Hepatic stellate cell (primary cell): ENCODE measurements around the gene EXT2.

Source experiments
- DNase-seq: peaks from one replicate; pipeline ENCODE4 v3.0.0; 2011; ENCODE audit warnings: low spot score

Gene EXT2

GRCh38 chr11:44205352-44205751, 109.9 kb downstream of the EXT2 start:
- DNase-seq = no peak

- DNase-seq = no peak
Observed at GRCh38 chr11:44205836-44206235, 110.4 kb downstream of the EXT2 start.

- no peak for DNase-seq
Observed at GRCh38 chr11:44207292-44207691, 111.8 kb downstream of the EXT2 start.

GRCh38 chr11:44208976-44209603, 113.6 kb downstream of the EXT2 start:
- peak; percentile 39 for DNase-seq

GRCh38 chr11:44212128-44212527, 116.7 kb downstream of the EXT2 start:
- no peak for DNase-seq

GRCh38 chr11:44213148-44213547, 117.7 kb downstream of the EXT2 start:
- no peak for DNase-seq

GRCh38 chr11:44217432-44217831, 122.0 kb downstream of the EXT2 start:
- no peak for DNase-seq

- no peak for DNase-seq
Observed at GRCh38 chr11:44219830-44220796, 124.6 kb downstream of the EXT2 start.

- DNase-seq = no peak
Observed at GRCh38 chr11:44221456-44221855, 126.0 kb downstream of the EXT2 start.

GRCh38 chr11:44221992-44222391, 126.5 kb downstream of the EXT2 start:
- DNase-seq = no peak

GRCh38 chr11:44223238-44223637, 127.8 kb downstream of the EXT2 start:
- peak; percentile 57 for DNase-seq

GRCh38 chr11:44224867-44225501, 129.5 kb downstream of the EXT2 start:
- DNase-seq = no peak

- DNase-seq = no peak
Observed at GRCh38 chr11:44226490-44226889, 131.0 kb downstream of the EXT2 start.

GRCh38 chr11:44226945-44227344, 131.5 kb downstream of the EXT2 start:
- DNase-seq = no peak

GRCh38 chr11:44228379-44228778, 132.9 kb downstream of the EXT2 start:
- DNase-seq = no peak

GRCh38 chr11:44229098-44229497, 133.6 kb downstream of the EXT2 start:
- no peak for DNase-seq

- peak; percentile 17 for DNase-seq
Observed at GRCh38 chr11:44229624-44230023, 134.1 kb downstream of the EXT2 start.

GRCh38 chr11:44235765-44236201, 140.3 kb downstream of the EXT2 start:
- no peak for DNase-seq

GRCh38 chr11:44236296-44236695, 140.8 kb downstream of the EXT2 start:
- no peak for DNase-seq

- no peak for DNase-seq
Observed at GRCh38 chr11:44237156-44237555, 141.7 kb downstream of the EXT2 start.

- no peak for DNase-seq
Observed at GRCh38 chr11:44241851-44242250, 146.4 kb downstream of the EXT2 start.

GRCh38 chr11:44243086-44243485, 147.6 kb downstream of the EXT2 start:
- DNase-seq = no peak
